Glutamatergic neuron (in vitro differentiated cells): ENCODE measurements around the gene MARK3. TPM values are rescaled to one million over a fixed set of nuclear protein-coding genes. Genes with fewer than 3 reads are reported as not detected.

Experiments used
- DNase-seq: peaks from one replicate; pipeline ENCODE4 v3.0.0; 2022
- H3K27ac Mint-ChIP-seq: one replicate; pipeline ENCODE4 v1.8.0; 2020; ENCODE audit warnings: mild to moderate bottlenecking, mixed read lengths, inconsistent platforms; ENCODE audit not compliant: unreplicated experiment
- H3K27me3 Mint-ChIP-seq: one replicate; pipeline ENCODE4 v1.8.0; 2020; ENCODE audit warnings: mild to moderate bottlenecking, moderate library complexity, mixed read lengths, inconsistent platforms; ENCODE audit not compliant: unreplicated experiment
- H3K36me3 Mint-ChIP-seq: one replicate; pipeline ENCODE4 v1.8.0; 2020; ENCODE audit warnings: mild to moderate bottlenecking, mixed read lengths, inconsistent platforms; ENCODE audit not compliant: unreplicated experiment
- H3K4me1 Mint-ChIP-seq: one replicate; pipeline ENCODE4 v1.8.0; 2020; ENCODE audit warnings: mild to moderate bottlenecking, low read depth, mixed read lengths, inconsistent platforms; ENCODE audit not compliant: unreplicated experiment
- H3K4me3 Mint-ChIP-seq: one replicate; pipeline ENCODE4 v1.8.0; 2020; ENCODE audit warnings: mild to moderate bottlenecking, mixed read lengths, inconsistent platforms; ENCODE audit not compliant: unreplicated experiment
- H3K9me3 Mint-ChIP-seq: one replicate; pipeline ENCODE4 v1.8.0; 2020; ENCODE audit warnings: mild to moderate bottlenecking, moderate library complexity, mixed read lengths, inconsistent platforms; ENCODE audit not compliant: unreplicated experiment
- CTCF ChIP-seq: fragments of 200-600 bp; sonication (generic); IDR thresholded peaks from one replicate; pipeline ENCODE4 v1.5.0; 2021; ENCODE audit not compliant: partially characterized antibody, unreplicated experiment
- total RNA-seq: library from RNA; stranded (reverse); fragmentation: NEBNext Ultra II Directional; extraction: Animal tissue kit (Norgen Biotek cat#: 25700); gene quantifications from one replicate; pipeline ENCODE4 v1.2.1, GENCODE V29; 2021; ENCODE audit not compliant: unreplicated experiment

Gene MARK3
- total RNA-seq, 1 donor from 2014 or later = 110 TPM

GRCh38 chr14:103380719-103381377 lies 4.4 kb upstream of the MARK3 start:
- no peaks in the 10 kb centered on the region for H3K4me1 Mint-ChIP-seq
- H3K27me3 Mint-ChIP-seq = peaks cover 4% of the 10 kb centered on the region
- no peak overlapping the region for H3K4me3 Mint-ChIP-seq
- DNase-seq = no peak
- no peak overlapping the region for H3K27ac Mint-ChIP-seq
- no peaks in the 10 kb centered on the region for H3K36me3 Mint-ChIP-seq
- peaks cover 4% of the 10 kb centered on the region for H3K9me3 Mint-ChIP-seq
- TF ChIP-seq CTCF = no peak

GRCh38 chr14:103382376-103382775 lies 2.8 kb upstream of the MARK3 start:
- DNase-seq = no peak
- H3K36me3 Mint-ChIP-seq = no peaks in the 10 kb centered on the region
- H3K27ac Mint-ChIP-seq = no peak overlapping the region
- H3K27me3 Mint-ChIP-seq = peaks cover 8% of the 10 kb centered on the region
- H3K4me1 Mint-ChIP-seq = peaks cover 3% of the 10 kb centered on the region
- TF ChIP-seq CTCF = no peak
- peaks cover 11% of the 10 kb centered on the region for H3K9me3 Mint-ChIP-seq
- H3K4me3 Mint-ChIP-seq = no peak overlapping the region

GRCh38 chr14:103384450-103385151 lies 614 bp upstream of the MARK3 start:
- H3K27me3 Mint-ChIP-seq = peaks cover 8% of the 10 kb centered on the region
- peaks cover 3% of the 10 kb centered on the region for H3K4me1 Mint-ChIP-seq
- TF ChIP-seq CTCF = no peak
- no peaks in the 10 kb centered on the region for H3K36me3 Mint-ChIP-seq
- H3K4me3 Mint-ChIP-seq = peak overlapping the region; percentile 90
- peaks cover 11% of the 10 kb centered on the region for H3K9me3 Mint-ChIP-seq
- H3K27ac Mint-ChIP-seq = peak overlapping the region; percentile 72
- DNase-seq = peak; percentile 40

GRCh38 chr14:103385929-103386712 lies 906 bp downstream of the MARK3 start:
- Mint-ChIP-seq H3K27ac (peak overlapping the region; percentile 99), H3K27me3 (peaks cover 7% of the 10 kb centered on the region), H3K4me3 (peak overlapping the region; percentile 98), H3K4me1 (peaks cover 3% of the 10 kb centered on the region), H3K36me3 (no peaks in the 10 kb centered on the region), H3K9me3 (peaks cover 8% of the 10 kb centered on the region)
- peak; percentile 58 for DNase-seq
- TF ChIP-seq CTCF = no peak
